Measurements from ENCODE around the gene C3. TPM values are rescaled to one million over a fixed set of nuclear protein-coding genes. Genes with fewer than 3 reads are reported as not detected.

The C3 gene
- total and polyA plus RNA-seq, 7 donors, result 9.0 to 1,284 (median 317) TPM

GRCh38 chr19:6707011-6707657, 13.3 kb downstream of the C3 start:
- intact Hi-C loops (cut with DNase I), result no loop called here
- Histone ChIP-seq H3K27ac (no peak overlapping the region), H3K4me1 (no peaks in the 10 kb centered on the region), H3K4me3 (no peak overlapping the region), H3K9me3 (no peaks in the 10 kb centered on the region), H3K36me3 (no peaks in the 10 kb centered on the region), H3K27me3 (peaks cover 0 to 43% (median 20%) of the 10 kb centered on the region in 3 donors)
- 90 to 91% methylated on average over 44 of the region's 44 CpGs for WGBS, 2 donors
- no peak for TF ChIP-seq EP300 (IDR thresholded peaks at IDR 0.05)
- no peak for DNase-seq

- Histone ChIP-seq H3K9me3 (no peaks in the 10 kb centered on the region), H3K27ac (no peak overlapping the region), H3K4me1 (no peaks in the 10 kb centered on the region), H3K27me3 (peaks cover 0 to 41% (median 20%) of the 10 kb centered on the region in 3 donors), H3K36me3 (no peaks in the 10 kb centered on the region), H3K4me3 (no peak overlapping the region)
- WGBS, 2 donors, result 67 to 72% methylated on average over 3 of the region's 3 CpGs
- TF ChIP-seq EP300 (IDR thresholded peaks at IDR 0.05) (no peak), CTCF (IDR thresholded peaks at IDR 0.05) (no peak), POLR2AphosphoS5 (IDR thresholded peaks at IDR 0.05) (no peak), POLR2A (IDR thresholded peaks at IDR 0.05) (no peak)
- intact Hi-C loops (cut with DNase I), result no loop called here
- no peak for DNase-seq
Measured at GRCh38 chr19:6706633-6706958, 13.9 kb downstream of the C3 start.

- intact Hi-C loops (cut with DNase I), result no loop called here
- Histone ChIP-seq H3K4me3 (no peak overlapping the region), H3K4me1 (no peaks in the 10 kb centered on the region), H3K36me3 (no peaks in the 10 kb centered on the region), H3K9me3 (no peaks in the 10 kb centered on the region), H3K27me3 (peaks cover 0 to 36% (median 22%) of the 10 kb centered on the region in 3 donors), H3K27ac (no peak overlapping the region)
- no peak for TF ChIP-seq CTCF (IDR thresholded peaks at IDR 0.05)
- no peak for TF ChIP-seq POLR2AphosphoS5 (IDR thresholded peaks at IDR 0.05)
- TF ChIP-seq POLR2A (IDR thresholded peaks at IDR 0.05), result no peak
- no peak for TF ChIP-seq EP300 (IDR thresholded peaks at IDR 0.05)
- 83 to 84% methylated on average over 11 of the region's 11 CpGs for WGBS, 2 donors
- DNase-seq, result no peak
Measured at GRCh38 chr19:6705931-6706632, 14.4 kb downstream of the C3 start.

GRCh38 chr19:6700586-6701316, 19.7 kb downstream of the C3 start:
- DNase-seq, result no peak
- H3K4me3 ChIP-seq, result no peak overlapping the region
- intact Hi-C loops (cut with DNase I), result no loop called here
- 90 to 91% methylated on average over 8 of the region's 8 CpGs for WGBS, 2 donors
- no peak for TF ChIP-seq EP300 (IDR thresholded peaks at IDR 0.05)
- no peak for TF ChIP-seq POLR2A (IDR thresholded peaks at IDR 0.05)
- no peak for TF ChIP-seq CTCF (IDR thresholded peaks at IDR 0.05)
- no peak for TF ChIP-seq POLR2AphosphoS5 (IDR thresholded peaks at IDR 0.05)
- no peak overlapping the region for H3K27ac ChIP-seq
- H3K36me3 ChIP-seq, result no peaks in the 10 kb centered on the region
- H3K27me3 ChIP-seq, result peaks cover 0 to 5% (median 0%) of the 10 kb centered on the region in 3 donors
- H3K9me3 ChIP-seq, result no peaks in the 10 kb centered on the region
- H3K4me1 ChIP-seq, result no peaks in the 10 kb centered on the region

GRCh38 chr19:6699935-6700334, 20.5 kb downstream of the C3 start:
- Histone ChIP-seq H3K4me3 (no peak overlapping the region), H3K27ac (no peak overlapping the region), H3K9me3 (no peaks in the 10 kb centered on the region), H3K27me3 (peaks cover 0 to 5% (median 0%) of the 10 kb centered on the region in 3 donors), H3K4me1 (no peaks in the 10 kb centered on the region), H3K36me3 (no peaks in the 10 kb centered on the region)
- TF ChIP-seq POLR2A (IDR thresholded peaks at IDR 0.05), result no peak
- no peak for TF ChIP-seq CTCF (IDR thresholded peaks at IDR 0.05)
- no peak for TF ChIP-seq EP300 (IDR thresholded peaks at IDR 0.05)
- no peak for TF ChIP-seq POLR2AphosphoS5 (IDR thresholded peaks at IDR 0.05)
- intact Hi-C loops (cut with DNase I), result no loop called here
- DNase-seq, result no peak
